Astrocyte (in vitro differentiated cells and primary cell): ENCODE data around the gene NCCRP1. TPM values are rescaled to one million over a fixed set of nuclear protein-coding genes. Genes with fewer than 3 reads are reported as not detected.

ENCODE experiments used
- DNase-seq: peaks from one replicate; pipeline ENCODE4 v3.0.0-alpha.2; 2010; ENCODE audit warnings: low read depth
- FAIRE-seq: peaks from 2 replicates; lab custom pipeline; 2011; peaks lifted over from hg19 to GRCh38; lab: Jason Lieb, UNC
- H2AFZ ChIP-seq: 2 replicates; pipeline ENCODE4 v1.6.0; 2012; ENCODE audit warnings: low read depth, low read length, inconsistent platforms
- H3K27ac ChIP-seq: 2 replicates; pipeline ENCODE4 v1.5.1; 2011; ENCODE audit warnings: low read depth, low read length, inconsistent platforms
- H3K27me3 ChIP-seq: 2 replicates; pipeline ENCODE4 v1.6.0; 2011; ENCODE audit warnings: low read length, inconsistent platforms; ENCODE audit not compliant: insufficient read depth
- H3K36me3 ChIP-seq: 2 replicates; pipeline ENCODE4 v1.5.1; 2011; ENCODE audit warnings: low read length, inconsistent platforms; ENCODE audit not compliant: insufficient read depth
- H3K4me1 ChIP-seq: 2 replicates; pipeline ENCODE4 v1.5.1; 2011; ENCODE audit warnings: low read length, inconsistent platforms; ENCODE audit not compliant: insufficient read depth
- H3K4me2 ChIP-seq: 2 replicates; pipeline ENCODE4 v1.6.0; 2012; ENCODE audit warnings: low read length, inconsistent platforms
- H3K4me3 ChIP-seq: 2 replicates; pipeline ENCODE4 v1.5.1; 2011; ENCODE audit warnings: low read depth, mild to moderate bottlenecking, low read length, inconsistent platforms; ENCODE audit not compliant: insufficient read depth
- H3K79me2 ChIP-seq: 2 replicates; pipeline ENCODE4 v1.6.0; 2012; ENCODE audit warnings: mild to moderate bottlenecking, low read length, inconsistent platforms; ENCODE audit not compliant: insufficient read depth
- H3K9ac ChIP-seq: 2 replicates; pipeline ENCODE4 v1.6.0; 2012; ENCODE audit warnings: mild to moderate bottlenecking, low read length, inconsistent platforms
- H3K9me3 ChIP-seq: 2 replicates; pipeline ENCODE4 v1.5.1; 2012; ENCODE audit warnings: low read depth, mild to moderate bottlenecking, low read length, inconsistent platforms; ENCODE audit not compliant: insufficient read depth
- H4K20me1 ChIP-seq: 2 replicates; pipeline ENCODE4 v1.6.0; 2012; ENCODE audit warnings: low read length, inconsistent platforms; ENCODE audit not compliant: insufficient read depth
- H3K27ac Mint-ChIP-seq: one replicate; pipeline ENCODE4 v1.8.0; 2021; ENCODE audit warnings: mild to moderate bottlenecking, mixed read lengths; ENCODE audit not compliant: unreplicated experiment
- H3K27me3 Mint-ChIP-seq: one replicate; pipeline ENCODE4 v1.8.0; 2021; ENCODE audit warnings: low read depth, mixed read lengths; ENCODE audit not compliant: unreplicated experiment
- H3K36me3 Mint-ChIP-seq: one replicate; pipeline ENCODE4 v1.8.0; 2021; ENCODE audit warnings: low read depth, mixed read lengths; ENCODE audit not compliant: unreplicated experiment
- H3K4me1 Mint-ChIP-seq: one replicate; pipeline ENCODE4 v1.8.0; 2021; ENCODE audit warnings: low read depth, mixed read lengths; ENCODE audit not compliant: unreplicated experiment
- H3K4me3 Mint-ChIP-seq: one replicate; pipeline ENCODE4 v1.8.0; 2021; ENCODE audit warnings: mild to moderate bottlenecking, moderate library complexity, mixed read lengths; ENCODE audit not compliant: unreplicated experiment
- H3K9me3 Mint-ChIP-seq: one replicate; pipeline ENCODE4 v1.8.0; 2021; ENCODE audit warnings: mild to moderate bottlenecking, mixed read lengths; ENCODE audit not compliant: unreplicated experiment
- EZH2 ChIP-seq: IDR thresholded peaks from 2 replicates; pipeline ENCODE4 v1.6.1; 2012; ENCODE audit warnings: mild to moderate bottlenecking, low read length, inconsistent platforms; ENCODE audit not compliant: insufficient read depth
- total RNA-seq: library from RNA; stranded (reverse); gene quantifications from 2 replicates; pipeline ENCODE4 v1.2.1, GENCODE V29; 2021
- TF ChIP-seq, protein P1 (sequence below): IDR thresholded peaks from 2 replicates; pipeline ENCODE4 v1.5.1; 2011; ENCODE audit warnings: low read depth, mild to moderate bottlenecking, inconsistent platforms, low read length, moderate library complexity; ENCODE audit not compliant: insufficient read depth

Gene NCCRP1
- total RNA-seq, 1 donor from 2014 or later, result not detected

DNA sequence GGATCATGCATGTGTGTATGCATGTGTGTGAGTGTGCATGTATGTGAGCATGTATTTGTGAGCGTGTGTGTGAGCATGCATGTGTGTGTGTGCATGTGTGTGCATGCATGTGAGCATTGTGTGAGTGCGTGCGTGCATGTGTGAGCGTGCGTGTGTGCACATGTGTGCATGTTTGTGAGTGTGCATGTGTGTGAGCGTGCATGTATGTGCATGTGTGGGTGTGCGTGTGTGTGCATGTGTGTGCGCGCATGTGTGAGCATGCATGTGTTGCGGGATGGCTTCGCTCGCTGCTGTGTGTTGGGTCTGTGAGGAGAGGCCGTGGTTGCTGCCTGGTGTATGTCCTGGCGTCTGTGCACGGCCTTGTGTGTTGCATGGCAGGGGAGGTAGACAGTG, 38.8 kb upstream of the NCCRP1 start:
- Histone ChIP-seq H3K36me3 (no peaks in the 10 kb centered on the region), H3K4me1 (peaks cover 17% of the 10 kb centered on the region), H3K9me3 (no peaks in the 10 kb centered on the region), H3K79me2 (peaks cover 77% of the 10 kb centered on the region), H3K27me3 (no peaks in the 10 kb centered on the region), H3K4me2 (peak overlapping the region; percentile 82), H3K4me3 (no peak overlapping the region), H4K20me1 (peaks cover 76% of the 10 kb centered on the region), H2AFZ (no peak overlapping the region), H3K27ac (no peak overlapping the region), H3K9ac (no peak overlapping the region)
- Mint-ChIP-seq H3K36me3 (peaks cover 12% of the 10 kb centered on the region), H3K4me3 (peak overlapping the region; percentile 23), H3K27ac (no peak overlapping the region), H3K27me3 (no peaks in the 10 kb centered on the region), H3K4me1 (peaks cover 36% of the 10 kb centered on the region), H3K9me3 (no peaks in the 10 kb centered on the region)
- FAIRE-seq (no peak), DNase-seq (no peak)
- TF ChIP-seq, protein P1, sequence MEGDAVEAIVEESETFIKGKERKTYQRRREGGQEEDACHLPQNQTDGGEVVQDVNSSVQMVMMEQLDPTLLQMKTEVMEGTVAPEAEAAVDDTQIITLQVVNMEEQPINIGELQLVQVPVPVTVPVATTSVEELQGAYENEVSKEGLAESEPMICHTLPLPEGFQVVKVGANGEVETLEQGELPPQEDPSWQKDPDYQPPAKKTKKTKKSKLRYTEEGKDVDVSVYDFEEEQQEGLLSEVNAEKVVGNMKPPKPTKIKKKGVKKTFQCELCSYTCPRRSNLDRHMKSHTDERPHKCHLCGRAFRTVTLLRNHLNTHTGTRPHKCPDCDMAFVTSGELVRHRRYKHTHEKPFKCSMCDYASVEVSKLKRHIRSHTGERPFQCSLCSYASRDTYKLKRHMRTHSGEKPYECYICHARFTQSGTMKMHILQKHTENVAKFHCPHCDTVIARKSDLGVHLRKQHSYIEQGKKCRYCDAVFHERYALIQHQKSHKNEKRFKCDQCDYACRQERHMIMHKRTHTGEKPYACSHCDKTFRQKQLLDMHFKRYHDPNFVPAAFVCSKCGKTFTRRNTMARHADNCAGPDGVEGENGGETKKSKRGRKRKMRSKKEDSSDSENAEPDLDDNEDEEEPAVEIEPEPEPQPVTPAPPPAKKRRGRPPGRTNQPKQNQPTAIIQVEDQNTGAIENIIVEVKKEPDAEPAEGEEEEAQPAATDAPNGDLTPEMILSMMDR, result no peak
- no peak for TF ChIP-seq EZH2

DNA sequence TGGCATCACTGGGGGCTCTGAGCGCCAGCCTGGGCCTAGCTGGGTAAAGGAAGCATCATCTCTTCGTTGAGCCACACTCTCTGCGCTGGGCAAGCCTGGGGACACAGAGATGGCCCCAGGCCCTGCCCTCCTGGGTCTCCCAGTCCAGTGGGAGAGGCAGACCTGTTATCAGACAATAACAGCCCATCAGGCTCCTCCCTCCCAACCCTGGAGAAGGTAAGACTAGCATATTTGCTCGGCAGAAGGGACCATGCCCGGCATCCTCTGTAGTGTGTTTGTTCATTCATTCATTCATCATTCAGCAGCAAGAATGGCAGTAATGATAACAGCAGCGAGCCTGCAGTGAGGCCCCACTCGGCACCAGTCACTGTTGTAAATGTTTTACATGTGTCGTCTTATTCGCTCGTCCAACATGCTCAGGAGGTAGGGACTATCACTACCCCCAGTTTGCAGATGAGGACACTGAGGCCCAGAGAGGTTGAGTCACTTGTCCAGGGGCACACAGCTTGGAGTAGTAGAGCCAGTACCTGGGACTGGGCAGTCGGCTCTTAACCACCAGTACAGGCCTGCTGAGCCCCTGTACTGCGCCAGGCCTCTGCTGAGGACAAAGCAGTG, 38.0 kb upstream of the NCCRP1 start:
- Mint-ChIP-seq H3K4me3 (peak overlapping the region; percentile 12), H3K9me3 (no peaks in the 10 kb centered on the region), H3K27me3 (no peaks in the 10 kb centered on the region), H3K4me1 (peaks cover 36% of the 10 kb centered on the region), H3K36me3 (peaks cover 10% of the 10 kb centered on the region), H3K27ac (no peak overlapping the region)
- H3K9me3 ChIP-seq, result no peaks in the 10 kb centered on the region
- no peak overlapping the region for H3K27ac ChIP-seq
- H2AFZ ChIP-seq, result no peak overlapping the region
- no peaks in the 10 kb centered on the region for H3K36me3 ChIP-seq
- peaks cover 17% of the 10 kb centered on the region for H3K4me1 ChIP-seq
- TF ChIP-seq EZH2, result no peak
- TF ChIP-seq, protein P1, result no peak
- no peak overlapping the region for H3K4me3 ChIP-seq
- no peak for FAIRE-seq
- H3K79me2 ChIP-seq, result peaks cover 80% of the 10 kb centered on the region
- H3K9ac ChIP-seq, result no peak overlapping the region
- H3K4me2 ChIP-seq, result no peak overlapping the region
- no peaks in the 10 kb centered on the region for H3K27me3 ChIP-seq
- peaks cover 83% of the 10 kb centered on the region for H4K20me1 ChIP-seq
- DNase-seq, result no peak

DNA sequence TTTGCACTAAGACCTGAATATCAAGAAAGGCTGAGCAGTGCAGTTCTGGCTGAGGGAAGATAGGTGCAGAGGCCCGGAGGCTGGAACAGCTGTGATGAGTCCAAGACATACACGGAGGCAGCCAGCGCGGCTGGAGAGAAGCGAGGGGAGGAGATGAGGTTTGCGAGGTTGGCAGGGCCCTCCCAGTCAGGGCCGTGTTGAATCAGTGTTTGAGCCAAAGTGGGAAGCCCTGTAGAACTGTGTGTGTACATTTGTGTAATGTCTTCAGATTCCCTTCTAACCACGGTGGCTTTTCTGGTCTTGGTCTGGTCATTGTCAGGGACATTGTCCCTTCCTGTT, 36.3 kb upstream of the NCCRP1 start:
- Histone ChIP-seq H3K27ac (no peak overlapping the region), H3K4me2 (no peak overlapping the region), H3K9ac (no peak overlapping the region), H3K9me3 (no peaks in the 10 kb centered on the region), H3K4me3 (no peak overlapping the region), H3K79me2 (peaks cover 76% of the 10 kb centered on the region), H3K27me3 (no peaks in the 10 kb centered on the region), H3K4me1 (peaks cover 17% of the 10 kb centered on the region), H2AFZ (no peak overlapping the region), H3K36me3 (no peaks in the 10 kb centered on the region), H4K20me1 (peaks cover 80% of the 10 kb centered on the region)
- Mint-ChIP-seq H3K27ac (no peak overlapping the region), H3K4me1 (peaks cover 29% of the 10 kb centered on the region), H3K27me3 (no peaks in the 10 kb centered on the region), H3K36me3 (peaks cover 9% of the 10 kb centered on the region), H3K4me3 (peak overlapping the region; percentile 27), H3K9me3 (no peaks in the 10 kb centered on the region)
- peak; percentile 42 for DNase-seq
- FAIRE-seq, result no peak
- TF ChIP-seq, protein P1, result no peak
- TF ChIP-seq EZH2, result no peak
